ENCODE measurements around the gene RTN4IP1.

RTN4IP1 gene

DNA sequence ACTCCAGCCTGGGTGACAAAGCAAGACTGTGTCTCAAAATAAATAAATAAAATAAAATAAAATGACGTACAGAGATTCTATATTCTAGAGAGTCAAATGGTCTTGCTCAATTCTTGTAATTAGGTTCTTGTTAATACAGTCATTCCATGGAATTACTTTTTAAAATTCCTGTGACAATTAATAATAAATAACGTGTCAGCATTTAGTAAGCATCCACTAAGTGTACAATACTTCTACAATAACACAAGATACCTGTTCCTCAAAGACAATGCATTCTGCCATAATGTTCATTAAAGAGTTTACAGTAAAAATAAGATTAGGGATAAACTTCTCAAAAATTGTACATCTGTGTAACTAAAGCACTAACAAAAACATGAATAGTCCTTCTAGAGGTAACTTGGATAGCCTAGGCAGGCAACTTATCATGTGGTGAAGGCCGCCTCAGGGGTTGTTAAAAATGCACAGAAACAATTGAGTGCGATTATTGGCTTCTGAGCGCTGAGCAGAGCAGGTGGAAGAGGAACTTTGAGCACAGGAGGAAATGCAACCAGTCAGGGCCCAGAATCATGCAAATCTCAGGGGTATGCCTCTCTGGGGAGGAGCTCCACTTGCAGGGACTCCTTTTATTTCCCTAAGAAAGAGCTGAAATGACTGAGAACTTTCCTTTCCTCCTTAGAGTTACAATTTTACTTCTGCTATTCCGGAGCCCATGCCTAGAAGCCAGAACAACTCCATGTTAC lies 37.2 kb upstream of the RTN4IP1 start:
- TF ChIP-seq, protein P1, sequence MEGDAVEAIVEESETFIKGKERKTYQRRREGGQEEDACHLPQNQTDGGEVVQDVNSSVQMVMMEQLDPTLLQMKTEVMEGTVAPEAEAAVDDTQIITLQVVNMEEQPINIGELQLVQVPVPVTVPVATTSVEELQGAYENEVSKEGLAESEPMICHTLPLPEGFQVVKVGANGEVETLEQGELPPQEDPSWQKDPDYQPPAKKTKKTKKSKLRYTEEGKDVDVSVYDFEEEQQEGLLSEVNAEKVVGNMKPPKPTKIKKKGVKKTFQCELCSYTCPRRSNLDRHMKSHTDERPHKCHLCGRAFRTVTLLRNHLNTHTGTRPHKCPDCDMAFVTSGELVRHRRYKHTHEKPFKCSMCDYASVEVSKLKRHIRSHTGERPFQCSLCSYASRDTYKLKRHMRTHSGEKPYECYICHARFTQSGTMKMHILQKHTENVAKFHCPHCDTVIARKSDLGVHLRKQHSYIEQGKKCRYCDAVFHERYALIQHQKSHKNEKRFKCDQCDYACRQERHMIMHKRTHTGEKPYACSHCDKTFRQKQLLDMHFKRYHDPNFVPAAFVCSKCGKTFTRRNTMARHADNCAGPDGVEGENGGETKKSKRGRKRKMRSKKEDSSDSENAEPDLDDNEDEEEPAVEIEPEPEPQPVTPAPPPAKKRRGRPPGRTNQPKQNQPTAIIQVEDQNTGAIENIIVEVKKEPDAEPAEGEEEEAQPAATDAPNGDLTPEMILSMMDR (IDR thresholded peaks at IDR 0.05; ENCODE audit: low read depth, low read length, missing control alignments), result no peak
- no peak for DNase-seq (ENCODE audit: extremely low read depth, low read depth)

DNA sequence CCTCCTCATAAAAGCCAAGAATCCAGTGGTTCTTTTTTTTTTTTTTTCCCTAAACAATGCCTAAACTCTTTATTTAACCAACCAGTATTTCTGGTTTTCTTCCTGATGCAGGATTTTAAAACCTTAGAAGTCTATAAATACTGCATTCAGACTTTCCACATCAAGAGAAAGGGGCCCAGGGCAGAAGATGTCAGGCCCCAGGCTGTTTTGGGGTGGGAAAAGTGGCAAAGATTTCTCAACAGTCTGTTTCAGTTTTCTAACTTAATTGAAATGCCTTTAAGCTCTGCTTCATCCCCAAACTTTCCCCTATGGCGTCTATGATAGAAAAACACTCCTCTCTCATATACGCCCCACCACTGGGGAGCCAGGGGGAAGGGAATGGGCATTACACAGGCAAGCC lies 33.2 kb upstream of the RTN4IP1 start:
- no peak overlapping the region for H3K4me3 ChIP-seq (replicated peaks; ENCODE audit: low read depth, low read length)
- no peak for DNase-seq (ENCODE audit: extremely low read depth, low read depth)
- TF ChIP-seq, protein P1 (IDR thresholded peaks at IDR 0.05; ENCODE audit: low read depth, low read length, missing control alignments), result no peak

More for the DNA sequence above, 37.2 kb upstream of the RTN4IP1 start:
- H3K4me3 ChIP-seq (replicated peaks; ENCODE audit: low read depth, low read length), result no peak overlapping the region

DNA sequence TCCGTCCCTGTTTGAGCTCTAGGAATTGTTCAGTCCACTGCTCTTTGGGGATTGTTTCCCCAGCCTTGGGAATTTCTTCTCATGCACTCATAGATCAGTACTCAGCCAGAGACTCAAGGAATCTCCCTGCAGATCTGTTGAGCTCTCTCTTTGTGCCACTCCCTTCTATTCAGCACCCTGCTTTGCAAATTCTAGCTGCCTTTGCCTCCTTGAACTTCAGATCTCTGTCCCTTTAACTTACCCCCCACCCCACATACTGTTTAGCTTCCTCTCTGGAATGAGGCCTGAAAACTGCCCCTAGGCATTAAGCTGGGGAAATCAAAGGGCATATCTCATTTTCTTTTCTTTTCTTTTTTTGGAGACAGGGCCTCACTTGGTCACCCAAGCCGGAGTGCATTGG lies 30.6 kb upstream of the RTN4IP1 start:
- DNase-seq (ENCODE audit: extremely low read depth, low read depth), result no peak

DNA sequence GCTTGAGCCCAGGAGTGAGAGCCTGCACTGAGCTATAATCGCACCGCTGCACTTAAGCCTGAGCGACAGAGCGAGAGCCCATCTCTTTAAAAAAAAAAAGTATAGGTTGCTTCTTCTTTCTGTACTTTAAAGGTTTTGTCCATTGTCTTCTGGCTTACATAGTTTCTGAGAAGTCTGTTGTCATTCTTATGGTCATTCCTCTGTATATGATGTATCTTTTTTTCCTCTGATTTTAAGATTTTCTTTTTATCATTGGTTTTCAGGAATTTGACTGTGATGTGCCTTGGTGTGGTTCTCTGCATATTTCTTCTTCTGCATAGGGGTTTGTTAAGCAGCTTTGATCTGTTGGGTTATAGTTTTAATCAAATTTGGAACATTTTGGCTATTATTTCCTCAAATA lies 29.2 kb upstream of the RTN4IP1 start:
- TF ChIP-seq, protein P1 (IDR thresholded peaks at IDR 0.05; ENCODE audit: low read depth, low read length, missing control alignments), result no peak
- no peak overlapping the region for H3K4me3 ChIP-seq (replicated peaks; ENCODE audit: low read depth, low read length)
- no peak for DNase-seq (ENCODE audit: extremely low read depth, low read depth)

More for the DNA sequence above, 30.6 kb upstream of the RTN4IP1 start:
- TF ChIP-seq, protein P1 (IDR thresholded peaks at IDR 0.05; ENCODE audit: low read depth, low read length, missing control alignments), result no peak
- no peak overlapping the region for H3K4me3 ChIP-seq (replicated peaks; ENCODE audit: low read depth, low read length)

DNA sequence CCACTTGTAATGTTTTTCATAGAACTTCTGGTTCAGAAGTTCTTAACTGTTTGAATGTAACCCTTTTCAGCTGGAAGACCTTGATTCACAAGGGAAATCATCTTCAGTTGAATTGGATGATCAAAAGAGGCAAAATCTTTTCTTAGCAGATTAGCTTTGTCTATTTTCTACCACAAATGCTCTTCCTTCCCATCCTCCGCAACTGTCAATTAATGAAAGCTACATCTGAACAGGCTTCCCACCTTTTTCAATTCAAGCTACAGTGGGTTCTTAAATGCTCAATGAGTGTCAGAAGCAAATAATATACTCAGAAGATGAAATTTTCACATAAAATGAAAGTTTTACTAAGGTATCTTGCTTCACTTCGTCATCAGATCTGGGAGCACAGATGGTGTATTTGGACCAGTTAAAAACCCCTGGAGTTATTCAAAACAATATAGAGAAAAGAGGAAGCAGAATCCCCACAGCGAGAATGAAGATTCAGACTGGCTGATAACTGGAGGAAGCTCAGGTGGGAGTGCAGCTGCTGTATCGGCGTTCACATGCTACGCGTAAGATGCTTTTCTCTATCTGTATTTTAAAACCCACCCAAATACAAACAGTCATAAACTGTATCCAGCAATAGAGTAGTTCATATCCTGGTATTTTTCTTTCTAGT lies 19.5 kb upstream of the RTN4IP1 start:
- TF ChIP-seq, protein P1 (IDR thresholded peaks at IDR 0.05; ENCODE audit: low read depth, low read length, missing control alignments), result no peak
- H3K4me3 ChIP-seq (replicated peaks; ENCODE audit: low read depth, low read length), result no peak overlapping the region
- DNase-seq (ENCODE audit: extremely low read depth, low read depth), result no peak

DNA sequence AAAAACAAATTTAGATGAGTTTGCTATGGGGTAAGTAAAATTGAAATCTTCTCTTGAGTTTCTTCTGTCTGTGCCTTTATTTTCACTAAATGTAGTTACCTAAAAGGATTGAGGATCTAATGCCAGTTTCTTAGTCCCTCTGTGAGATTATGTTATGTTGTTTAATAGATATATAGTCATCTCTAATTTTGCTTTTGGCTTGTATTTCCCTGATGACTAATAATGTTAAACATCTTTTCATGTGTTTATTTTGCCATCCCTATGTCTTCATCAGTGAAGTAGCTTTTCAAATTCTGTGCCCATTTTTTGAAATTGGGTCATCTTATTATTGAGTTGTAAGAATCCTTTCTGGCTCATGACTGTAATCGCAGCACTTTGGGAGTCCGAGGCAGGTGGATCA lies 13.8 kb upstream of the RTN4IP1 start:
- no peak for DNase-seq (ENCODE audit: extremely low read depth, low read depth)
- no peak overlapping the region for H3K4me3 ChIP-seq (replicated peaks; ENCODE audit: low read depth, low read length)
- TF ChIP-seq, protein P1 (IDR thresholded peaks at IDR 0.05; ENCODE audit: low read depth, low read length, missing control alignments), result no peak
